Suprapubic skin (tissue), 3 donors: Measurements from ENCODE around the gene ETS1.

ENCODE experiments used
- POLR2A ChIP-seq, 2 donors: fragments of 450-650 bp; IDR thresholded peaks; one replicate each; pipeline ENCODE4 v1.6.1; 2017; ENCODE audit warnings: antibody characterized with exemption in 2 of 2, mild to moderate bottlenecking in 2 of 2, moderate library complexity in 2 of 2
- TF ChIP-seq, protein P1 (sequence below), 2 donors: fragments of 200-600 bp in 1 of 2; fragments of 450-650 bp in 1 of 2; sonication (generic) in 1 of 2; IDR thresholded peaks; one replicate each; pipeline ENCODE4 v1.5.1; 2016 to 2019; ENCODE audit warnings: antibody characterized with exemption in 2 of 2, mild to moderate bottlenecking in 1 of 2, moderate library complexity in 1 of 2

DNA sequence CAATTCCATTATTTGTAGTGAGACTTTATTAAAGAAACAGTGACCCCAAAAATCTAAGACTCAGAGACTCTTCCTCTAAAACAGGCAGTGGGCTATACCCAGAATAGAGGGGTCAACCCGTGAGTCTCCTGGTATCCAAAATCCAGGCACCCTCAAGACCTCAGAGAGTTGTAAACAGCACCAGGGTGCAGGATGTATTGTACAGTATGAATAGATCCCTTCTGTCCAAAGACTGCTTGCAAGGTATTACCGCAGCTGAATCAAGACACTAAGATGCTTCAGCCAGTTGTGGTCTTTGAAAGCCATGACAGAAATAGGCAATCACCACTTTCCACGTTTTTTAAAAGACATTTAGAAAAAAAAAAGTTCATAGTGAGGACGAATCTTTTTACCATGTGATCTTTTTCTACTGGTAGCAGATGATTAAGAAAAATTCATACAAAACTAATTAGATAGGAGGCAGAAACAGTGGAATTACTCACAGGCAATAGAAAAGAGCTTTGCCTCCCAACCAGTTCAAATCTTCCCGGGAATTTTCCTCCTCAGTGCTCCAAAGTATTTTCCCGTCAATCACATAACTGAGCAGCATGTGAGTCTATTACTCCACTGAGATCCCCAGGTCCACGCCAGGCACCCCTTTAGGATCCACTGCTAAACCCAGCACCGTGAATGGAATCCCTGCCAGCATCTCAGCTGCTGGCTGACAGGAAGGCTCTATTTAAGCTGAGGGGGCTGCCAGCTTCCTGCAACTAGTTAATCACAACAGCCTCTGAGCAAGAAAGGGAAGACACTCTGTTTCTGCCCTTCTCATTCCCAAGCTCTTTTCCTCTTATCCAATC, 113.1 kb downstream of the ETS1 start:
- TF ChIP-seq, protein P1, sequence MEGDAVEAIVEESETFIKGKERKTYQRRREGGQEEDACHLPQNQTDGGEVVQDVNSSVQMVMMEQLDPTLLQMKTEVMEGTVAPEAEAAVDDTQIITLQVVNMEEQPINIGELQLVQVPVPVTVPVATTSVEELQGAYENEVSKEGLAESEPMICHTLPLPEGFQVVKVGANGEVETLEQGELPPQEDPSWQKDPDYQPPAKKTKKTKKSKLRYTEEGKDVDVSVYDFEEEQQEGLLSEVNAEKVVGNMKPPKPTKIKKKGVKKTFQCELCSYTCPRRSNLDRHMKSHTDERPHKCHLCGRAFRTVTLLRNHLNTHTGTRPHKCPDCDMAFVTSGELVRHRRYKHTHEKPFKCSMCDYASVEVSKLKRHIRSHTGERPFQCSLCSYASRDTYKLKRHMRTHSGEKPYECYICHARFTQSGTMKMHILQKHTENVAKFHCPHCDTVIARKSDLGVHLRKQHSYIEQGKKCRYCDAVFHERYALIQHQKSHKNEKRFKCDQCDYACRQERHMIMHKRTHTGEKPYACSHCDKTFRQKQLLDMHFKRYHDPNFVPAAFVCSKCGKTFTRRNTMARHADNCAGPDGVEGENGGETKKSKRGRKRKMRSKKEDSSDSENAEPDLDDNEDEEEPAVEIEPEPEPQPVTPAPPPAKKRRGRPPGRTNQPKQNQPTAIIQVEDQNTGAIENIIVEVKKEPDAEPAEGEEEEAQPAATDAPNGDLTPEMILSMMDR (IDR thresholded peaks at IDR 0.05): no peak
- no peak for TF ChIP-seq POLR2A (IDR thresholded peaks at IDR 0.05)
